Neuronal stem cell (in vitro differentiated cells): ENCODE measurements around the gene IQGAP3.

Experiments
- DNase-seq: peaks from one replicate; pipeline ENCODE4 v3.0.0-alpha.2; 2013; ENCODE audit warnings: low spot score
- H2AFZ ChIP-seq: one replicate; pipeline ENCODE4 v1.6.1; 2013; ENCODE audit warnings: mild to moderate bottlenecking, low read length, inconsistent platforms
- H2AK5ac ChIP-seq: 2 replicates; pipeline ENCODE4 v1.6.1; 2013; ENCODE audit warnings: low read depth, mild to moderate bottlenecking, inconsistent platforms, low read length, moderate library complexity, mixed read lengths
- H2BK120ac ChIP-seq: 2 replicates; pipeline ENCODE4 v1.6.1; 2013; ENCODE audit warnings: low read depth, mild to moderate bottlenecking, inconsistent platforms, low read length, moderate library complexity, mixed read lengths
- H2BK12ac ChIP-seq: one replicate; pipeline ENCODE4 v1.6.1; 2013; ENCODE audit warnings: low read length, inconsistent platforms
- H2BK15ac ChIP-seq: 2 replicates; pipeline ENCODE4 v1.6.1; 2013; ENCODE audit warnings: mild to moderate bottlenecking, low read length, inconsistent platforms, mixed read lengths
- H2BK5ac ChIP-seq: one replicate; pipeline ENCODE4 v1.6.1; 2013; ENCODE audit warnings: inconsistent platforms, mild to moderate bottlenecking, low read length, moderate library complexity
- H3K14ac ChIP-seq: one replicate; pipeline ENCODE4 v1.6.1; 2013; ENCODE audit warnings: low read length, inconsistent platforms
- H3K18ac ChIP-seq: 2 replicates; pipeline ENCODE4 v1.6.1; 2013; ENCODE audit warnings: low read length, inconsistent platforms
- H3K23ac ChIP-seq: 2 replicates; pipeline ENCODE4 v1.6.1; 2013; ENCODE audit warnings: low read depth, mild to moderate bottlenecking, mixed read lengths, low read length, inconsistent platforms; ENCODE audit not compliant: poor library complexity
- H3K27ac ChIP-seq: replicated peaks from 3 replicates; pipeline ENCODE4 v1.5.1; 2013; ENCODE audit warnings: low read length, inconsistent platforms
- H3K27me3 ChIP-seq, 3 experiments: 2 replicates each; pipeline ENCODE4 v1.6.1; 2013; ENCODE audit warnings: low read length in 3 of 3, mild to moderate bottlenecking in 2 of 3, inconsistent platforms in 1 of 3, low read depth in 1 of 3, mixed read lengths in 1 of 3, moderate library complexity in 1 of 3; ENCODE audit not compliant: control insufficient read depth in 3 of 3, insufficient read depth in 3 of 3
- H3K36me3 ChIP-seq, 2 donors: replicated peaks in 1 of 2; 2 replicates each; pipeline ENCODE4 v1.6.1; 2013; ENCODE audit warnings: low read length in 2 of 2; ENCODE audit not compliant: control insufficient read depth in 2 of 2, insufficient read depth in 2 of 2
- H3K4ac ChIP-seq: 2 replicates; pipeline ENCODE4 v1.6.1; 2013; ENCODE audit warnings: inconsistent platforms, mild to moderate bottlenecking, low read length, moderate library complexity
- H3K4me1 ChIP-seq, 2 donors: 1 replicate in 1 of 2; 2 replicates in 1 of 2; pipeline ENCODE4 v1.6.1; 2013; ENCODE audit warnings: low read length in 2 of 2, low read depth in 1 of 2; ENCODE audit not compliant: control insufficient read depth in 2 of 2, insufficient read depth in 1 of 2
- H3K4me2 ChIP-seq: one replicate; pipeline ENCODE4 v1.6.1; 2013; ENCODE audit warnings: mild to moderate bottlenecking, low read length, inconsistent platforms; ENCODE audit not compliant: insufficient read depth, poor library complexity, severe bottlenecking
- H3K4me3 ChIP-seq, 2 donors: 2 replicates each; pipeline ENCODE4 v1.5.1; 2013; ENCODE audit warnings: low read length in 2 of 2, mild to moderate bottlenecking in 2 of 2, inconsistent platforms in 1 of 2, moderate library complexity in 1 of 2
- H3K79me1 ChIP-seq: one replicate; pipeline ENCODE4 v1.6.1; 2013; ENCODE audit warnings: low read depth, mild to moderate bottlenecking, inconsistent platforms, low read length, moderate library complexity
- H3K9ac ChIP-seq: one replicate; pipeline ENCODE4 v1.6.1; 2013; ENCODE audit warnings: mild to moderate bottlenecking, low read depth, low read length, inconsistent platforms; ENCODE audit not compliant: poor library complexity
- H3K9me3 ChIP-seq, 2 donors: replicated peaks in 1 of 2; 2 replicates each; pipeline versions ENCODE3 to v1.6.1; 2013; ENCODE audit warnings: low read length in 2 of 2, mild to moderate bottlenecking in 2 of 2, inconsistent platforms in 1 of 2, low read depth in 1 of 2, mixed read lengths in 1 of 2, moderate library complexity in 1 of 2; ENCODE audit not compliant: control insufficient read depth in 2 of 2, insufficient read depth in 1 of 2
- H4K8ac ChIP-seq: one replicate; pipeline ENCODE4 v1.6.1; 2013; ENCODE audit warnings: low read depth, mild to moderate bottlenecking, inconsistent platforms, low read length, moderate library complexity
- H4K91ac ChIP-seq: one replicate; pipeline ENCODE4 v1.6.1; 2013; ENCODE audit warnings: low read length, low read depth, mild to moderate bottlenecking, inconsistent platforms; ENCODE audit not compliant: poor library complexity
- WGBS, 2 donors: extraction: QIAGEN DNeasy Blood & Tissue Kit; methylation state at CpG; one replicate each; pipeline ENCODE4 v1.1.7; 2013; ENCODE audit warnings: missing lambda C conversion rate in 2 of 2, mixed read lengths in 1 of 2; ENCODE audit not compliant: insufficient read length in 2 of 2, insufficient replicate concordance in 1 of 2; ENCODE audit errors: extremely low coverage in 2 of 2; 5-methylcytosine and 5-hydroxymethylcytosine counted together

Gene IQGAP3

DNA sequence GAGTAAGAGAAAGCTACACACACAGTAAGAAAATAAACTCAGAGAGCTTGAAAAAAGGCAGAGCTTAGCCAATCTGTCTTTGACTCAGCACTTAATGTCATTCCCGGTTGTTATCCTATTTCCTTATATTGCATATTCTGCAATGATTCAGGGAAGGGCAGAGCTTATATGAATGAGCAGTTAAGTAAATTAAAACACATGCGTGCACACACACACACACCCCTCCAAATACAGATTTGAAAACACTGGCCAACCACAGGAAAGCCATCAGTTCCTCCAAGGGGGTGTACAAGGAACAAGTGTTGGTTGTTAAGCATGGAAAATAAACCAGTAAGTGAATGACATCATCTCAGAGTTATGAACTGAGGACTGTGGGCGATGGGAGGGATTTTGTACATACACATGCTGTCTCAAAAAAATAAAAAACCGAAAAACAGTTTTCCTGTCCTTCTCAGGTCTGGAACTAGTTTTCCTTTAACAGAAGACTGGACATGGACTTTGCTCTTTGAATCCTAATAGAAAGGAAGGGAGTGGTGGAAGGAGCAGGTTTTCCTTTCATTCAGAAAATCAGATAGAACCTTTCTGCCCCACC lies 1.0 kb downstream of the IQGAP3 start:
- H4K91ac ChIP-seq: no peak overlapping the region
- no peaks in the 10 kb centered on the region for H3K9me3 ChIP-seq
- no peak overlapping the region for H3K9ac ChIP-seq
- no peak overlapping the region for H3K14ac ChIP-seq
- H3K23ac ChIP-seq: no peak overlapping the region
- peaks cover 3% of the 10 kb centered on the region in 2 donors for H3K4me1 ChIP-seq
- H2AFZ ChIP-seq: peak overlapping the region; percentile 86
- H4K8ac ChIP-seq: no peak overlapping the region
- peaks cover 0 to 26% (median 0%) of the 10 kb centered on the region in 3 experiments for H3K27me3 ChIP-seq
- H2BK5ac ChIP-seq: no peak overlapping the region
- H3K36me3 ChIP-seq: peaks cover 5 to 38% of the 10 kb centered on the region in 2 donors
- no peak overlapping the region for H2BK120ac ChIP-seq
- H3K4ac ChIP-seq: no peak overlapping the region
- peak overlapping the region; percentile 74 to 96 for H3K4me3 ChIP-seq
- peaks cover 2% of the 10 kb centered on the region for H3K79me1 ChIP-seq
- no peak overlapping the region for H3K18ac ChIP-seq
- H2BK12ac ChIP-seq: no peak overlapping the region
- DNase-seq: no peak
- H3K4me2 ChIP-seq: peak overlapping the region; percentile 63
- no peak overlapping the region for H2BK15ac ChIP-seq
- H2AK5ac ChIP-seq: no peak overlapping the region
- no peak overlapping the region for H3K27ac ChIP-seq
- no CpG with 5 or more reads among the region's 4 CpGs for WGBS, 2 donors

DNA sequence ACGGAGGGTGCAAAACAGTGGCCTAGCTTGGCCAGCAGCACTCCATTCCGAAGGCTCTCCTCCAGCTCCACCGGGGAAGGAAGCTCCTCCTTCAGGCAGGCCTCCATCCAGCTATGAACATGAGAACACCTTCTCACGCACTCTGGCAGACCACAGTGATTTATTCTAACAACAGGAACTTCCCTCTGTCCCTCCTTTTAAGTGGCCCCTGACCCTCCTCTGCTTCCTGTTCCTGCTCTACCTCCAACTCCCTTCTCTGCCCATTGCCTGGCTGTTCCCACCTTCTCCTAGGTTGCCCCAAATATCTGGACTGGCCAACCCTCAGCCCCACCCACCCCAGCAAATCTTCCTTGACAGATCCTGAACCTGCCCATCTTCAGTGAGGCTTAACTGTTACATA lies 5.9 kb downstream of the IQGAP3 start:
- no peaks in the 10 kb centered on the region for H3K27me3 ChIP-seq
- no CpG with 5 or more reads among the region's 4 CpGs for WGBS, 2 donors
- no peak overlapping the region for H3K27ac ChIP-seq
- H2AK5ac ChIP-seq: no peak overlapping the region
- H3K23ac ChIP-seq: no peak overlapping the region
- peaks cover 2% of the 10 kb centered on the region for H3K79me1 ChIP-seq
- H3K4me1 ChIP-seq: peaks cover 2 to 3% of the 10 kb centered on the region in 2 donors
- H3K4me3 ChIP-seq: no peak overlapping the region
- no peak overlapping the region for H3K14ac ChIP-seq
- no peak overlapping the region for H3K9ac ChIP-seq
- no peak overlapping the region for H3K4ac ChIP-seq
- no peak overlapping the region for H2BK5ac ChIP-seq
- no peaks in the 10 kb centered on the region for H3K9me3 ChIP-seq
- H3K18ac ChIP-seq: no peak overlapping the region
- H4K8ac ChIP-seq: no peak overlapping the region
- no peak overlapping the region for H4K91ac ChIP-seq
- H2AFZ ChIP-seq: no peak overlapping the region
- H2BK12ac ChIP-seq: no peak overlapping the region
- H3K36me3 ChIP-seq: peaks cover 33 to 87% of the 10 kb centered on the region in 2 donors
- no peak overlapping the region for H2BK120ac ChIP-seq
- no peak for DNase-seq
- H3K4me2 ChIP-seq: no peak overlapping the region
- H2BK15ac ChIP-seq: no peak overlapping the region

DNA sequence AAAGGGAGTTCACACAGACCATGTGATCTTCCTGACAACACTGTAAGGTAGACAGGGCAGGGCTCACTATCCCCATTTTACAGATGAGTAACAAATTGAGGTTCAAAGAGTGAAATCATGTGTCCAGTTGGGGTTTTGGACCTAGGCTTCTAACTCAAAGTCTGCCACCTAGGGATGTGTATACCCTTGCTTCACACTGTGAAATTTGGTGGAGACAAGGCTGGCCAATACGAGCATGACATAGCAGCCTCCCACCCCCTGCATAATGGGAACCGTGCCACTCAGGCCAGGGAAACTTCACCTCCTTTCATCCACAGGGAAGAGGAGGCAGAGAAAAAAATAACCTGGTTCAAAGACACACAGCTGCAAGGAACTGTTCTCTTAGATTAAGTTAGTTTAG lies 6.8 kb downstream of the IQGAP3 start:
- H3K4me1 ChIP-seq: no peaks in the 10 kb centered on the region
- H3K23ac ChIP-seq: no peak overlapping the region

DNA sequence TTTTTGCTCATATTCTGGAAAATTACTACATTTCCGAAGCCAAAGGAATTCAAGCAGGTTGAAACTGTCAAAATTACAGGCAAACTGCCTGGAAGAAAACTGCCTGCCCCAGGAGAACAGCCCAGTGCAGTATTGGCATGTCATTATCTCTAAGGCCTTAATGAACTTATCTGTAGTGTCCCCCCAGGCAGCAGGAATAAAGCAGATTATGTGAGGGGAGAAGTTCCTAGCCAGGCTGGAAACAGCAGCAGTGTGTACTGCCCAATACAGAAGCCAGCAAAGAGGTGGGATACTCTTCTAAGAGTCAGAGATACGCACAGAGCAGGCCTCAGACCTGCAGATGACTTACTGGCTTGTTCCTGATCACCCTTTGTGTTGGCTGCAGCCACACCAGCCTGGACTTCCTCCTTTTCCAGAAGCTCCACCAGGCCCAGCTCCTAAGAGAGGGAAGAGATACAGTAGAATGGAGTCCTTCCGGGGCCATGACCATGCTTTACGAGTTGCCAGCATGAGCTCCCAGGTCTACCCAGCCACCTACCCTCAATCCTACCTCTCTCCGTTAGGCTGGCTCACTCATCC lies 11.7 kb downstream of the IQGAP3 start:
- Histone ChIP-seq H2BK12ac (no peak overlapping the region), H4K8ac (no peak overlapping the region), H3K4me3 (no peak overlapping the region), H3K27me3 (no peaks in the 10 kb centered on the region), H2BK15ac (no peak overlapping the region), H3K4me2 (no peak overlapping the region), H2AFZ (no peak overlapping the region), H3K14ac (no peak overlapping the region), H3K4me1 (no peaks in the 10 kb centered on the region), H3K18ac (no peak overlapping the region), H3K79me1 (peaks cover 2% of the 10 kb centered on the region), H3K27ac (no peak overlapping the region), H3K36me3 (peaks cover 42 to 77% of the 10 kb centered on the region in 2 donors), H3K9me3 (peaks cover 0 to 2% of the 10 kb centered on the region in 2 donors), H4K91ac (no peak overlapping the region), H3K4ac (no peak overlapping the region), H2BK120ac (no peak overlapping the region), H2BK5ac (no peak overlapping the region), H2AK5ac (no peak overlapping the region), H3K23ac (no peak overlapping the region), H3K9ac (no peak overlapping the region)
- no peak for DNase-seq
- WGBS, 2 donors: no CpG with 5 or more reads among the region's 5 CpGs

More for the DNA sequence above, 6.8 kb downstream of the IQGAP3 start:
- no peaks in the 10 kb centered on the region for H3K9me3 ChIP-seq
- no peak overlapping the region for H3K4me3 ChIP-seq
- no peak overlapping the region for H4K91ac ChIP-seq
- no peaks in the 10 kb centered on the region for H3K27me3 ChIP-seq
- H3K18ac ChIP-seq: no peak overlapping the region
- H3K14ac ChIP-seq: no peak overlapping the region
- no peak overlapping the region for H3K27ac ChIP-seq
- H2BK15ac ChIP-seq: no peak overlapping the region
- H4K8ac ChIP-seq: no peak overlapping the region
- H2BK120ac ChIP-seq: no peak overlapping the region
- no peak for DNase-seq
- H3K4ac ChIP-seq: no peak overlapping the region
- no peak overlapping the region for H3K4me2 ChIP-seq
- H2AK5ac ChIP-seq: no peak overlapping the region
- H3K79me1 ChIP-seq: peaks cover 2% of the 10 kb centered on the region
- no peak overlapping the region for H2AFZ ChIP-seq
- H3K9ac ChIP-seq: no peak overlapping the region
- H2BK12ac ChIP-seq: no peak overlapping the region
- peaks cover 38 to 91% of the 10 kb centered on the region in 2 donors for H3K36me3 ChIP-seq
- H2BK5ac ChIP-seq: no peak overlapping the region
- no CpG with 5 or more reads among the region's 2 CpGs for WGBS, 2 donors
